ENCODE results near the gene AGBL1. TPM values are rescaled to one million over a fixed set of nuclear protein-coding genes. Genes with fewer than 3 reads are reported as not detected.

Gene AGBL1
- total RNA-seq, 1 donor from 2014 or later, result not detected

DNA sequence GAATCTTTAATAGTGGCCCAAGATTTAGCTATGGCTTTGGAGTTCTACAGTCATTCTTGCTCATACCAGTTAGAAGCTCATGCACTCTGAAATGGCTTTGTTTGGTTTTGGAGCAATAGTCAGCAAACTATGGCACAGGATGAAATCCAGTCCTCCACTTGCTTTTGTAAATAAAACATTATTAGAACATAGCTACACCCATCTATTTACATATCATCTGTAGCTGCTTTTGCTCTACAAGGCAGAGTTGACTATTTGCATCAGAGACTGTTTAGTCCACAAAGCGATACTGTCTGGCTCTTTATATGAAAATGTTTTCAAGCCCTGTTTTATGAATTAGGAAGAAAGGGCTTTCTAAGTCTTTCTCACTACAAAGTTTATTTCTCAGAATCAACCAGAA lies 716.9 kb downstream of the AGBL1 start:
- H3K9me3 ChIP-seq (ENCODE audit: insufficient read depth, low read depth, low read length), result no peaks in the 10 kb centered on the region
- no peak overlapping the region for H3K27ac Mint-ChIP-seq (ENCODE audit: unreplicated experiment)
- no peak for FAIRE-seq

DNA sequence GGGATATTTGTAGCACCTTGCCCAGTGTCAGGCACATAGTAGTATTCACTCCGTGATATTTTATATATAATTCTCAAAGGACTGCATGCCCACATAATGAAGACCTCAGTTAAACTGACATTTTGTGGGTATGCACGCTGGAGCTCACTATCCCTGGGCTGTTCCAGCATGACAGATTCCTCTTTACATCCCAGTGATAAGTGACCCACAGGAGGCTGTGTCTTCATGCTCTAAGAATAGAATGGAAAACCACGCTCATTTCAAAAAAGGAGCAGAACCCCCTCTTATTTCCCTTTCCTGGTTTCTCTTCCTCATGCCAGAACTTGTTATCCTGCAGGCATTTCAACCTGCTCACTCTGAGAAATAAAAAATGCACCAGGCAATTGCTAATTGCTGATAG lies 717.5 kb downstream of the AGBL1 start:
- Histone ChIP-seq H3K4me2 (ENCODE audit: low read length) (no peak overlapping the region), H3K9ac (ENCODE audit: low read length) (no peak overlapping the region), H2AFZ (ENCODE audit: low read depth, low read length) (no peak overlapping the region), H3K27ac (ENCODE audit: low read depth, low read length) (no peak overlapping the region), H3K27me3 (ENCODE audit: insufficient read depth, low read length) (no peaks in the 10 kb centered on the region), H3K79me2 (ENCODE audit: insufficient read depth, low read length) (no peaks in the 10 kb centered on the region), H3K4me1 (ENCODE audit: insufficient read depth, low read length) (no peaks in the 10 kb centered on the region), H3K4me3 (ENCODE audit: insufficient read depth, low read depth, low read length) (no peak overlapping the region), H3K9me3 (ENCODE audit: insufficient read depth, low read depth, low read length) (no peaks in the 10 kb centered on the region), H3K36me3 (ENCODE audit: insufficient read depth, low read length) (no peaks in the 10 kb centered on the region), H4K20me1 (ENCODE audit: insufficient read depth, low read length) (no peaks in the 10 kb centered on the region)
- H3K36me3 Mint-ChIP-seq (ENCODE audit: low read depth, unreplicated experiment), result no peaks in the 10 kb centered on the region
- H3K27ac Mint-ChIP-seq (ENCODE audit: unreplicated experiment), result no peak overlapping the region
- no peak for FAIRE-seq
- H3K4me1 Mint-ChIP-seq (ENCODE audit: low read depth, unreplicated experiment), result no peaks in the 10 kb centered on the region
- no peak overlapping the region for H3K4me3 Mint-ChIP-seq (ENCODE audit: unreplicated experiment)
- DNase-seq (ENCODE audit: low read depth), result no peak
- H3K9me3 Mint-ChIP-seq (ENCODE audit: unreplicated experiment), result no peaks in the 10 kb centered on the region
- TF ChIP-seq, protein P1, sequence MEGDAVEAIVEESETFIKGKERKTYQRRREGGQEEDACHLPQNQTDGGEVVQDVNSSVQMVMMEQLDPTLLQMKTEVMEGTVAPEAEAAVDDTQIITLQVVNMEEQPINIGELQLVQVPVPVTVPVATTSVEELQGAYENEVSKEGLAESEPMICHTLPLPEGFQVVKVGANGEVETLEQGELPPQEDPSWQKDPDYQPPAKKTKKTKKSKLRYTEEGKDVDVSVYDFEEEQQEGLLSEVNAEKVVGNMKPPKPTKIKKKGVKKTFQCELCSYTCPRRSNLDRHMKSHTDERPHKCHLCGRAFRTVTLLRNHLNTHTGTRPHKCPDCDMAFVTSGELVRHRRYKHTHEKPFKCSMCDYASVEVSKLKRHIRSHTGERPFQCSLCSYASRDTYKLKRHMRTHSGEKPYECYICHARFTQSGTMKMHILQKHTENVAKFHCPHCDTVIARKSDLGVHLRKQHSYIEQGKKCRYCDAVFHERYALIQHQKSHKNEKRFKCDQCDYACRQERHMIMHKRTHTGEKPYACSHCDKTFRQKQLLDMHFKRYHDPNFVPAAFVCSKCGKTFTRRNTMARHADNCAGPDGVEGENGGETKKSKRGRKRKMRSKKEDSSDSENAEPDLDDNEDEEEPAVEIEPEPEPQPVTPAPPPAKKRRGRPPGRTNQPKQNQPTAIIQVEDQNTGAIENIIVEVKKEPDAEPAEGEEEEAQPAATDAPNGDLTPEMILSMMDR (IDR thresholded peaks at IDR 0.05; ENCODE audit: insufficient read depth, low read depth, low read length), result no peak
- TF ChIP-seq EZH2 (IDR thresholded peaks at IDR 0.05; ENCODE audit: insufficient read depth, low read length), result no peak
- peaks cover 5% of the 10 kb centered on the region for H3K27me3 Mint-ChIP-seq (ENCODE audit: low read depth, unreplicated experiment)

More for the DNA sequence above, 716.9 kb downstream of the AGBL1 start:
- DNase-seq (ENCODE audit: low read depth), result no peak
- H3K4me1 Mint-ChIP-seq (ENCODE audit: low read depth, unreplicated experiment), result no peaks in the 10 kb centered on the region
- H3K4me2 ChIP-seq (ENCODE audit: low read length), result no peak overlapping the region
- H3K4me1 ChIP-seq (ENCODE audit: insufficient read depth, low read length), result no peaks in the 10 kb centered on the region
- no peaks in the 10 kb centered on the region for H4K20me1 ChIP-seq (ENCODE audit: insufficient read depth, low read length)
- no peak for TF ChIP-seq EZH2 (IDR thresholded peaks at IDR 0.05; ENCODE audit: insufficient read depth, low read length)
- TF ChIP-seq, protein P1 (IDR thresholded peaks at IDR 0.05; ENCODE audit: insufficient read depth, low read depth, low read length), result no peak
- no peak overlapping the region for H2AFZ ChIP-seq (ENCODE audit: low read depth, low read length)
- H3K79me2 ChIP-seq (ENCODE audit: insufficient read depth, low read length), result no peaks in the 10 kb centered on the region
- no peaks in the 10 kb centered on the region for H3K36me3 Mint-ChIP-seq (ENCODE audit: low read depth, unreplicated experiment)
- no peak overlapping the region for H3K4me3 ChIP-seq (ENCODE audit: insufficient read depth, low read depth, low read length)
- H3K27ac ChIP-seq (ENCODE audit: low read depth, low read length), result no peak overlapping the region
- no peaks in the 10 kb centered on the region for H3K27me3 ChIP-seq (ENCODE audit: insufficient read depth, low read length)
- H3K27me3 Mint-ChIP-seq (ENCODE audit: low read depth, unreplicated experiment), result peaks cover 5% of the 10 kb centered on the region
- no peak overlapping the region for H3K4me3 Mint-ChIP-seq (ENCODE audit: unreplicated experiment)
- H3K36me3 ChIP-seq (ENCODE audit: insufficient read depth, low read length), result no peaks in the 10 kb centered on the region
- H3K9me3 Mint-ChIP-seq (ENCODE audit: unreplicated experiment), result no peaks in the 10 kb centered on the region
- H3K9ac ChIP-seq (ENCODE audit: low read length), result no peak overlapping the region

DNA sequence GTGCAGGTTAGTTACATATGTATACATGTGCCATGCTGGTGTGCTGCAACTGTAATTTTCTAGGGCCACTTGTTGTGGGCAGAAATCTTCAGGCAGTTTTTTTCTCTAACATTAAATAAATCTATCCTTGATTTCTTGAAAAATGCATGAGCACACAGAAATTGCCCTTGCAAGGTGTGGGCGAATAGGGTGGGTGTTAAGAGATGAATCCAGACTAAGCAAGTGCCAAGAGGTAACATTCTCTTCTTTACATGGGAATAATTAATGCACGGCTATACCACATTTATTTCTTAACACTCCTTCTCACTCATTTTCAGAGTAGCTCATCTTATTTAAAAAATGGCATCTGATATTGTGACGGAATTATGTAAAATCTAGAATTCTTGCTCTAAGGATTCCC lies 719.6 kb downstream of the AGBL1 start:
- TF ChIP-seq, protein P1 (IDR thresholded peaks at IDR 0.05; ENCODE audit: insufficient read depth, low read depth, low read length), result no peak
- TF ChIP-seq EZH2 (IDR thresholded peaks at IDR 0.05; ENCODE audit: insufficient read depth, low read length), result no peak
- Histone ChIP-seq H3K9ac (ENCODE audit: low read length) (no peak overlapping the region), H4K20me1 (ENCODE audit: insufficient read depth, low read length) (no peaks in the 10 kb centered on the region), H3K27ac (ENCODE audit: low read depth, low read length) (no peak overlapping the region), H3K4me3 (ENCODE audit: insufficient read depth, low read depth, low read length) (no peak overlapping the region), H3K27me3 (ENCODE audit: insufficient read depth, low read length) (no peaks in the 10 kb centered on the region), H3K4me2 (ENCODE audit: low read length) (no peak overlapping the region), H3K9me3 (ENCODE audit: insufficient read depth, low read depth, low read length) (no peaks in the 10 kb centered on the region), H3K4me1 (ENCODE audit: insufficient read depth, low read length) (no peaks in the 10 kb centered on the region), H3K36me3 (ENCODE audit: insufficient read depth, low read length) (no peaks in the 10 kb centered on the region), H2AFZ (ENCODE audit: low read depth, low read length) (no peak overlapping the region), H3K79me2 (ENCODE audit: insufficient read depth, low read length) (no peaks in the 10 kb centered on the region)
- H3K27ac Mint-ChIP-seq (ENCODE audit: unreplicated experiment), result no peak overlapping the region
- H3K9me3 Mint-ChIP-seq (ENCODE audit: unreplicated experiment), result no peaks in the 10 kb centered on the region
- H3K36me3 Mint-ChIP-seq (ENCODE audit: low read depth, unreplicated experiment), result no peaks in the 10 kb centered on the region
- H3K4me3 Mint-ChIP-seq (ENCODE audit: unreplicated experiment), result no peak overlapping the region
- FAIRE-seq (no peak), DNase-seq (ENCODE audit: low read depth) (no peak)
- no peaks in the 10 kb centered on the region for H3K4me1 Mint-ChIP-seq (ENCODE audit: low read depth, unreplicated experiment)
- H3K27me3 Mint-ChIP-seq (ENCODE audit: low read depth, unreplicated experiment), result peaks cover 5% of the 10 kb centered on the region
